Psoas muscle (tissue), 8 donors: ENCODE data around the gene NINL. TPM values are rescaled to one million over a fixed set of nuclear protein-coding genes. Genes with fewer than 3 reads are reported as not detected.
A peak's percentile ranks its signal among the peaks of the same experiment; 100 is the strongest.

Source experiments
- ATAC-seq, 4 donors: fragments of 200-7000 bp; cut with Tn5 transposase; one replicate each; pipeline ENCODE4 v1.9.1; 2020; ENCODE audit warnings: moderate library complexity in 3 of 4, mild to moderate bottlenecking in 2 of 4
- DNase-seq, 2 donors: peaks; one replicate each; pipeline ENCODE4 v3.0.0-alpha.2; 2020
- H3K27ac ChIP-seq: fragments of 200-600 bp; one replicate; pipeline ENCODE4 v1.8.0; 2022
- H3K27me3 ChIP-seq, 3 donors: fragments of 200-600 bp in 1 of 3; one replicate each; pipeline versions ENCODE4 v1.6.1 to v1.8.0; 2013 to 2022; ENCODE audit warnings: low read length in 2 of 3, mild to moderate bottlenecking in 2 of 3, moderate library complexity in 1 of 3; ENCODE audit not compliant: insufficient read depth in 3 of 3
- H3K36me3 ChIP-seq, 2 donors: fragments of 200-600 bp in 1 of 2; one replicate each; pipeline versions ENCODE4 v1.6.1 to v1.8.0; 2013 to 2022; ENCODE audit warnings: low read depth in 1 of 2, mild to moderate bottlenecking in 1 of 2, moderate library complexity in 1 of 2; ENCODE audit not compliant: insufficient read depth in 1 of 2
- H3K4me1 ChIP-seq: fragments of 200-600 bp; one replicate; pipeline ENCODE4 v1.8.0; 2022
- H3K4me3 ChIP-seq: fragments of 200-600 bp; one replicate; pipeline ENCODE4 v1.8.0; 2022; ENCODE audit warnings: mild to moderate bottlenecking
- H3K9me3 ChIP-seq: fragments of 200-600 bp; one replicate; pipeline ENCODE4 v1.8.0; 2022
- WGBS, 3 donors: extraction: QIAGEN DNeasy Blood & Tissue Kit; methylation state at CpG; one replicate each; pipeline versions ENCODE4 v1.1.6 to v1.1.7; 2013; 5-methylcytosine and 5-hydroxymethylcytosine counted together
- intact Hi-C, 2 donors: fragments of 100-400 bp; cut with DNase I; formaldehyde crosslinking; loops; one replicate each; pipeline versions ENCODE4 v1.11.0 to v1.14.2; 2022
- polyA plus RNA-seq, 3 donors: library from polyadenylated mRNA; stranded (reverse); fragments of 200-250 nt; gene quantifications; one replicate each; pipeline ENCODE4 v1.2.3, GENCODE V29; 2013
- total RNA-seq, 4 donors: library from RNA; stranded (reverse); fragmentation: NEBNext Ultra II Directional in 2 of 4; extraction: Animal tissue kit (Norgen Biotek cat#: 25700) in 2 of 4; gene quantifications; one replicate each; pipeline versions ENCODE4 v1.2.1 to v1.2.4, GENCODE V29; 2021 to 2023
- TF ChIP-seq, protein P1 (sequence below): fragments of 200-600 bp; IDR thresholded peaks from one replicate; pipeline ENCODE4 v1.8.0; 2022; ENCODE audit warnings: antibody characterized with exemption
- donor health status: healthy with polysubstance abuse.
- donor health status: DM: no; HTN: no; CAD: no; lungs with moderate emphysema.
- donor health status: Bipolar disorder and iron deficiency.
- donor health status: healthy.
- donor health status: DM: yes; HTN: yes; CAD: no.
- donor health status: DM: no; HTN: no; CAD: no.
- donor health status: DM: no; HTN: no; CAD: no.
- donor health status: DM: yes; HTN: yes; CAD: no.

Gene NINL
- total and polyA plus RNA-seq, 7 donors: 0.22 to 1.3 (median 0.42) TPM

DNA sequence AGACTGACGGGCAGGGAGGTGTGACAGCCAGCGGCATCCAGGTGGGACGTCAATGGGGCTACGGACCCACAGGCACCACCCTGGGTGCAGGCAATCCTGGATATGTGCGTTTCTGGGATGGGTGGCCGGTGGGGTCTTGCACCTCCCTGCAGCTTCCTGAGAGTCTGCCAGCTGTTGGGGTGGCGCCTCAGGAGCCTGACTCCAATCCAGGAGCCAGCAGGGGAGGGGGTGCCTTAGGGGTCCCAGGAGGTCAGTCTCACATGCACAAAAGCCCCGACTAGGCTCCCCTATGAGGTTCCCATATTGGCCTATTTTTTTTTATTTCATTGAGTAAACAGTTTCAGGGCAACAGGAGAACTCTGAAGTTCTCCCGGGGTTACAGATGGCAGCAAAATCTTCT is 104.5 kb downstream of the NINL start:
- Histone ChIP-seq H3K27ac (no peak overlapping the region), H3K4me3 (no peak overlapping the region), H3K4me1 (no peaks in the 10 kb centered on the region), H3K36me3 (peaks cover 0 to 5% of the 10 kb centered on the region in 2 donors), H3K27me3 (no peaks in the 10 kb centered on the region), H3K9me3 (no peaks in the 10 kb centered on the region)
- TF ChIP-seq, protein P1, sequence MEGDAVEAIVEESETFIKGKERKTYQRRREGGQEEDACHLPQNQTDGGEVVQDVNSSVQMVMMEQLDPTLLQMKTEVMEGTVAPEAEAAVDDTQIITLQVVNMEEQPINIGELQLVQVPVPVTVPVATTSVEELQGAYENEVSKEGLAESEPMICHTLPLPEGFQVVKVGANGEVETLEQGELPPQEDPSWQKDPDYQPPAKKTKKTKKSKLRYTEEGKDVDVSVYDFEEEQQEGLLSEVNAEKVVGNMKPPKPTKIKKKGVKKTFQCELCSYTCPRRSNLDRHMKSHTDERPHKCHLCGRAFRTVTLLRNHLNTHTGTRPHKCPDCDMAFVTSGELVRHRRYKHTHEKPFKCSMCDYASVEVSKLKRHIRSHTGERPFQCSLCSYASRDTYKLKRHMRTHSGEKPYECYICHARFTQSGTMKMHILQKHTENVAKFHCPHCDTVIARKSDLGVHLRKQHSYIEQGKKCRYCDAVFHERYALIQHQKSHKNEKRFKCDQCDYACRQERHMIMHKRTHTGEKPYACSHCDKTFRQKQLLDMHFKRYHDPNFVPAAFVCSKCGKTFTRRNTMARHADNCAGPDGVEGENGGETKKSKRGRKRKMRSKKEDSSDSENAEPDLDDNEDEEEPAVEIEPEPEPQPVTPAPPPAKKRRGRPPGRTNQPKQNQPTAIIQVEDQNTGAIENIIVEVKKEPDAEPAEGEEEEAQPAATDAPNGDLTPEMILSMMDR: no peak
- ATAC-seq (no peak), DNase-seq (peak in 1 of 2 donors; percentile 41)
- 82 to 89% (median 88%) methylated on average over 9 of the region's 9 CpGs for WGBS, 3 donors
- intact Hi-C loops: no loop called here

GRCh38 chr20:25480156-25480555 is 105.2 kb downstream of the NINL start:
- Histone ChIP-seq H3K36me3 (peaks cover 0 to 5% of the 10 kb centered on the region in 2 donors), H3K27ac (no peak overlapping the region), H3K27me3 (no peaks in the 10 kb centered on the region), H3K4me3 (no peak overlapping the region), H3K9me3 (no peaks in the 10 kb centered on the region), H3K4me1 (no peaks in the 10 kb centered on the region)
- no peak for DNase-seq
- WGBS, 3 donors: 79 to 87% (median 84%) methylated on average over 7 of the region's 7 CpGs
- intact Hi-C loops: no loop called here
- ATAC-seq: no peak
- TF ChIP-seq, protein P1: no peak

DNA sequence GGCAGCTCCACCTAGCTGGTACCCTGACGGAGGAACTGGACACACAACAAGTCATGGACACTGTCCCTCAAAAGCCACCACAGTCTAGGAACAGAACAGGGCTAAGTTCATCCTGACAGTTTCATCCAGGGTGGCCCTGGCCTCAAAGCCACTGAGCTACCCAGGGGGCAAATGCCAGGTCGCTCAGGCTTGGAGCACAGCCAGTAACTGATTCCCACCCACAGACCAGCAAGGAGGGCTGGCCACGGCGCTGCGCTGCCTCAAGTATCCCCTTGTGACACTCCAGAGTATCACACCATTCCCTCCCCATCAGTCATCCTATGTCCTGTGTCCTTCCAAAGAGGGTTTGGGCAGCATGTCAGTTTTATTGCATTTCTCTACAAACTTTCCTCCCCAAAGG is 105.7 kb downstream of the NINL start:
- Histone ChIP-seq H3K27me3 (no peaks in the 10 kb centered on the region), H3K4me1 (no peaks in the 10 kb centered on the region), H3K9me3 (no peaks in the 10 kb centered on the region), H3K4me3 (no peak overlapping the region), H3K36me3 (peaks cover 0 to 5% of the 10 kb centered on the region in 2 donors), H3K27ac (no peak overlapping the region)
- intact Hi-C loops: no loop called here
- TF ChIP-seq, protein P1: no peak
- 83 to 90% (median 87%) methylated on average over 5 of the region's 5 CpGs for WGBS, 3 donors
- ATAC-seq (no peak), DNase-seq (no peak)

GRCh38 chr20:25478889-25479568 is 106.3 kb downstream of the NINL start:
- 59 to 78% (median 62%) methylated on average over 23 to 24 of the region's 24 CpGs for WGBS, 3 donors
- H3K9me3 ChIP-seq: no peaks in the 10 kb centered on the region
- no peak for DNase-seq
- TF ChIP-seq, protein P1: no peak
- intact Hi-C loops: no loop called here
- no peaks in the 10 kb centered on the region for H3K4me1 ChIP-seq
- H3K4me3 ChIP-seq: no peak overlapping the region
- H3K27me3 ChIP-seq: no peaks in the 10 kb centered on the region
- no peak for ATAC-seq
- H3K27ac ChIP-seq: no peak overlapping the region
- peaks cover 0 to 5% of the 10 kb centered on the region in 2 donors for H3K36me3 ChIP-seq
